ENCODE measurements around the gene ZCCHC7.
"Not testable (repeated sequence)": the region's sequence is repeated elsewhere in the genome, so short reads cannot be mapped to it uniquely, and the experiment has no call there.

Gene ZCCHC7

DNA sequence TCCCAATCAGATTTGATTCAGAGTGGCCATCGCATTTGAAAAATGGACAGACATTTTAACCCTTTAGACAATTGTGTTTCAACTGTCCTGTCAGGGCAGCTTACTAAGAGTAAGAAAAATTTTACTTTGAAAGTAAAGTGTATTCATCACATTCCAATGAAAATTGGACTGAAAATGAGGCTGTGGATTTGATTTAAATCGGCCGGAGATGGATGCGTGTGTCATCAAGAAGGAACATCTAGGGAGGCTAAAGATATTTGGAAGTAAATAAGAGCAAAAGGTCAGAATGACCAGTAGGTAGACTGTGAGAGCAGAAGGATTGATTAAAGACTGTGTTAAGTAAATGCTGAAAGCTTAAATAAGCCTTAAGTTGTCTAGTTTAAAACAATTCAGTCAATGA is 1.5 kb downstream of the ZCCHC7 start:
- DNase-seq (ENCODE audit: low read depth) = no peak

DNA sequence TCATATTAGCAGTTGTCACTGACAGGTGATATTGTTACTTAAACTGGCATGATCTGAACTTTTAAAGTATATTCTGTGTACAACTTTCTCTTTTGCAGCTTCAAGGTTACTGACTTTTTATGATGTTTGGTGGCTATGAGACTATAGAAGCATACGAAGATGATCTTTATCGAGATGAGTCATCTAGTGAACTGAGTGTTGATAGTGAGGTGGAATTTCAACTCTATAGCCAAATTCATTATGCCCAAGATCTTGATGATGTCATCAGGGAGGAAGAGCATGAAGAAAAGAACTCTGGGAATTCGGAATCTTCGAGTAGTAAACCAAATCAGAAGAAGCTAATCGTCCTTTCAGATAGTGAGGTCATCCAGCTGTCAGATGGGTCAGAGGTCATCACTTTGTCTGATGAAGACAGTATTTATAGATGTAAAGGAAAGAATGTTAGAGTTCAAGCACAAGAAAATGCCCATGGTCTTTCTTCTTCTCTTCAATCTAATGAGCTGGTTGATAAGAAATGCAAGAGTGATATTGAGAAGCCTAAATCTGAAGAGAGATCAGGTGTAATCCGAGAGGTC is 5.9 kb downstream of the ZCCHC7 start:
- DNase-seq (ENCODE audit: low read depth) = no peak

DNA sequence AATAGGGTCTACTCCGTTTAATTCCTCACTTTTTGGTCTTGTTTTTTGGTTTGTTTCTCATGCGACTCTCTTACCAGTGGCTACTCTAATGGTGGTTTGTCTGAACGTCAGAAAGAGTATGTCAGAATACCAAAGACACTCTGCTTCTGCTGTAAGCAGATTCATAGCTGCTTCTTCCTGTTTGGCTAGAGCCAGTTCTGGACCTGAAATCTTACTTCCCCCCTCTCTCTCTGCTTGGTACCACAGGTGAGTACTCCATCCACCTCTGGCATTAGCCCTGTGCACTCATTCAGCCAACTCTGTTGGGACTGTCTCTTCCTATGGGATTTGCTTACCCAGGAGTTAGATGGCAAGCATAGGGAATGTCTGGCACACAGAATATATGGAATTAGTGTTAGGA is 6.6 kb downstream of the ZCCHC7 start:
- DNase-seq (ENCODE audit: low read depth) = no peak

DNA sequence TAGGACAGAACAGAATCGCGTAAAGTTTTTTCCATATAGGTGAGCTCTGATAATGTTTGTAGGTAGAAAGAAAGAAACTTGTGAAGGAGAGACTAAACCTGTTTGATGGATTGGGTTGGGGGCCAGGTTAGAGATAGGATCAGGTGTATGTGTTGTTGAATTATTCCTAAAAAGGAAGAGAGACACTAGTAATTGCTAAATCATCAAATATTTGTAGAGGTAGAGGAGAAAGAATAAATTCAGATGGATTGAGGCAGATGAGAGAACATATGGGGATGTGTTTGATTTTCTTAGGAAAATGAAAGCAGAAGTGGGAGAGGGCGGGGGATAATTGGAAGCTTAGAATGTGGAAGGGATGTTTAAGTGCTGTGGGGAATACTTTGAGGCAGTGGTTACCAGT is 7.7 kb downstream of the ZCCHC7 start:
- no peak for DNase-seq (ENCODE audit: low read depth)

DNA sequence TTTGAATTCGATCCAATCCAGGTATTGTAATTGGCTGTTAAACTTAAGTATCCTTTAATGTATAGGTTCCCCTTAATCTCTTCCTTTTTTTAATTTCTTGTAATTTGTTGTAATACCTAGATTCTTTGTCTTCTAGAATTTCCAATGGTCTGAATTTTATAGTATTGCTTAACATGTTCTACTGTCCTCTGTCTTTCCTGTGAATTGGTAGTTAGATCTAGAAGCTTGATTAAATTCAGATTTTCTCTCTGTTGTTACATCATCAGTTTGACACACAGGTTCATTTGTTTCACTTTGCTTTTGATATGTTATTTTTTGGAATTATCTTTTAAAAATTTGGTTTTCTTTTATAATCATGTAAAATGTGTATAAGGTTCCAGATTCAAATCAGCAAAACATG is 13.8 kb downstream of the ZCCHC7 start:
- DNase-seq (ENCODE audit: low read depth) = no peak

DNA sequence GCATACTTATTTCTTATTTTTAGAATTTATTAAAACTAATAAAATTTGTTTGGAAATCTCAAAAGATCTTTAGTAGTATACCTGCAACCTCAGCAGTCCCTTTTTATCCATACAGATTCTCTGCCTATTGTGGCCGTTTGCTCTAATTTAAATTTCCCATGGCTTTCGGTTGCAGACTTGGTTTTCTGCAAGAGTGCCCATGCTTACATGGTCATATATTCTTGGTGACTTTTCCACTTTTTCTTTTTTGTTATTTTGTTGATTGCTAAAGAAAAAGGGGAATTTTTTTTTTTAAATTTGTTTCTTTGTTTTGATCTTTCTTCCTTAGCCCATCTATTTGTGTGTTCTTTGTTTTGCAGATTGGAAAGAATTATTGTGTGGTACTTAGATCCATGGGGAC is 20.6 kb downstream of the ZCCHC7 start:
- no peak for DNase-seq (ENCODE audit: low read depth)

DNA sequence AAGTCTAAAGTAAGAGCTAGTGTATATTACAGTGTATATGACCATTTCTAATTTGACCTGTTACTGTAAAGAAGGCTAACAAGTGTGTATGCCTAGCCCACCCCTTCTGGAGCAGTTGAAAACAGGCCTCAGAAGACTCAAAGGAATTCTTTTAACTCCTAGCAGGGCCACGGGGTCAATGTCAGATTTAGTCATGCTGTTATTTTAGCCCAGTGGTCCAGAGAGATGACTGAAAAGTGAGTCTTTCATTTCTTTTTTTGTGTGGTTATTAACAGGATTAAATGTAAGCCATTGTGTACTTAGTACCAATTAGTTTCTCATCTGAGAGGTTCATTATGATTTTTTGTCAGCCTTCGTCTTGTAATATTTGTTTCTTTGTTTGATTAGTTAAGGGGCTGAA is 24.4 kb downstream of the ZCCHC7 start:
- DNase-seq (ENCODE audit: low read depth) = no peak

DNA sequence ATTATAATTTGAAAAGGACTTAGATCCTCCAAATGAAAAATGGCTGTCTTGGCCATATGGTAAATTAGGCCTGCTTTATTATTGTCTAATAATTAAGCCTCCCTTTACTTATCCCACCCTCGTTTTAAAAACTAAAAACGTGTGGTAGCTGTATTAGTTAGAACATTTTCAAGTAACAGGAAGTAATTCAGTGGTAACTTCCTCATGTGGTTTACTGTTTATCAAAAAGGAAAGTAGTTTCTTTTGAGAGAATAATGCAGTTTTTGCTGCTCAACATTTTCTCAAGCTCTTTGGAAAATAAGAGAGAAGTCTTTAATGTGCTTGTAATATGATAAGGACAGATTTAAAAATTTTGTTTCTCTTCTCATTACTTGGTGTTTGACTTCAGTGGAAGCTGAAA is 26.0 kb downstream of the ZCCHC7 start:
- no peak for DNase-seq (ENCODE audit: low read depth)

DNA sequence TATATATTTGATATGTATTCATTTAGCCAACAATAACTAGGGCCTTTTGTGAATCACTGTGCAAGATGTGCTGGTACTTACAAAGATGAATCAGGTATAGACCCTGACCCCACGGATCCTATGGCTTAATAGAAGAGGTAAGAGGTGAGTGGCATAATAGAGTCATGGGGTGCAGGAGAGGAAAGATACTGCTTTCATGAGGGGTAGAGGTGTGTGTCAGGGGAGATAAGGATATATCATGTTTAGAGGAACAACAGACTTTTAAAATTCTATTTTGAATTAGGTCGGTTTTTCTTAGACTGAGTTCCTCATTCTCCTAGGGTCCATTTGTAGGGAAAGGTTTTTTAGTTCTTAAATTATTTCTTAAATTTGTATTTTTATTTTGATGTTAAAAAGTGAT is 27.8 kb downstream of the ZCCHC7 start:
- DNase-seq (ENCODE audit: low read depth) = no peak

DNA sequence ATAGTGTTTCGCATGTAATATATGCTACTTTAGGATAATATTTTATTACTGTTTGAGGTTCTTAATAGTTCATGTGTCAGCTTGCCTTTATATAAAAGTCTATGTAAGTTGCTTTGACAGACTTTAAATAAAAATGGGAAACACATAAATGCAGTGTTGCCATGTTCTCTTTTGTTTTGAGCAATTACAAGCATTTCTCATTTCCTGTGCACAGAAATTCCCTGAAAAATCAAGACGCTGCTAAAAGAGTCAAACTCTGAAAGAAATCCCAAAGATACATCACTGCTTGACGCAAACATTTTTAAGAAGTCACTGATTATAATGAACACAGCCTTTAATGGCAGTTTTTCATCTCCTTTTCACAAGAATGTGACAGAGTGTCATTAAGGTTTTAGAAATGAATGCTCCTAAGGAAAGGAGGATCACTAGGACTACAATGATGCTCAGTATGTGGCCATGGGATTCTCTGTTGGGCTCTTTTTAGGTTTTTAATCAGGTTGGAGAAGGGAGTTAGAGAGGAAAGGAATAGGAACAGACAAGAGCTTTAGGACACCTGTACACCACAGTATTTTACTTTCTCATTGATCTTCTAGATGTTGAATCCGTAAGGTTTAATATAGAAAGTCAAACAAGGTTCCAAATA is 29.4 kb downstream of the ZCCHC7 start:
- DNase-seq (ENCODE audit: low read depth) = no peak

DNA sequence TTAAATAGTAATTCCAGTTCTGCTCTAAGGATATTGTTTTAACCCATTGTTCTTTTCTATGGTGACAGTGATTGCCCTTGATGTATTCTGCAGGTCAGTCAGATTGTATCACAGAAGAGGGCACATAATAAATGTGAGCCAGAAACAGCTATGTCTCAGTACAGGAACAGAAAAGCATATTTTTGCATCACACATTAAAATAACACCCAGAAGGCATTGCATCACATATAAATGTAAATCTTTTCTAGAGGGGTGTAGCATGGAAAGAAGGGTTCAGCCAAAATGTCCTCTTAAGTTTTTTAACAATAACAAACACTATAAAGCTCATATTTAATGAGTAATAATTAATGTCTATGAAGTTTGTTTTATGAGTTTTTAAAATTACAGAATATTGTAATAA is 30.0 kb downstream of the ZCCHC7 start:
- DNase-seq (ENCODE audit: low read depth) = no peak

DNA sequence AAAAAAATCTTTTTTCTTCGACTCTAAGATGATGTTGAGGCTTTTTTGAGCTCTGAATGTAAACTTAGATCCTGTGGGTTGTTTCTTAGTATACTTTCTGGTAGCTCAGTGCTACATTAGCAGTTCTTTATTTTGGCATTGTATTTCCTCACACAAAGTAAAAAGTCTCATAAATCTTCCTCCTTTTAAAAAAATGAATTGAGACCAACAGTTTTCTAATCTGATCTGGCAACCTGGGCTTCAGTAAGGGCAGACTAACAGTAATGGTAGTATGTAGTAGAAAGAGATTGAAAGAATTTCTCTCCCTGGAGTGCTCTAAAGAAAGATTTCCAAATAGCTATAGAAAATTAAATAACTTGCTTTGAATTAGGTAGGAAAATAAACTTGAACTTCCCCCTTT is 31.4 kb downstream of the ZCCHC7 start:
- no peak for DNase-seq (ENCODE audit: low read depth)

DNA sequence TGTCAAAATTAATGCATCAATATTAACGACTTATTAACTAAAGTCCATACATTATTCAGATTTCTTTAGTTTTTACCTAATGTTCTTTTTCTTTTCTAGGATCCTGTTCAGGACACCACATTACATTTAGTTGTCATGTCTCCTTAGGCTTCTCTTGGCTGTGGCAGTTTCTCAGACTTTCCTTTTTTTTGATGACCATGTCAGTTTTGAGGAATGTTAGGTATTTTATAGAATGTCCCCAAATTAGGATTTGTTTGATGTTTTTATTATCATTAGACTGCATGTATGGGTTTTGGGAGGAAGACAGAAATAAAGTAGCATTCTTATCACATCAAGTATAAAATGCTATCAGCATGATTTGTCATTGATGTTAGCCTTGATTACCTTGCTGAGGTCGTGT is 32.0 kb downstream of the ZCCHC7 start:
- no peak for DNase-seq (ENCODE audit: low read depth)

DNA sequence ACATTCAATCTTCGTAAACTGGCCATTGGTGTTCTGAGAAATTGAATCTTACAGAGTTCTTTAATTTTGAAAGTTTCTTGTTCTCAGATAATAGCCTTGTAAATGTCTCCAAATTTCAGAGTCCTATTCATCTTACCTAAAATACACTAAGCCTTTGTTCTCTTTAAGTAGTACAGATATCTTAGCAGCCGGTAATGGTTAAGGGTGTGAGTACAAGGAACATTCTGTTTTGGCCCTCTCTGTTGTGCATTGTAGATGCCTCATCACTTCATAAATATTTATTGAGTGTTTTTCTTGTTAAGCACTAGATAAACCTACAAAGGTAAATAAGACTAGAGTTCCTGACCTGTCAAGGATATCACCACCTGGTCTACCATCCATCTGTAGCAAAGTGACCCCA is 35.2 kb downstream of the ZCCHC7 start:
- DNase-seq (ENCODE audit: low read depth) = no peak

DNA sequence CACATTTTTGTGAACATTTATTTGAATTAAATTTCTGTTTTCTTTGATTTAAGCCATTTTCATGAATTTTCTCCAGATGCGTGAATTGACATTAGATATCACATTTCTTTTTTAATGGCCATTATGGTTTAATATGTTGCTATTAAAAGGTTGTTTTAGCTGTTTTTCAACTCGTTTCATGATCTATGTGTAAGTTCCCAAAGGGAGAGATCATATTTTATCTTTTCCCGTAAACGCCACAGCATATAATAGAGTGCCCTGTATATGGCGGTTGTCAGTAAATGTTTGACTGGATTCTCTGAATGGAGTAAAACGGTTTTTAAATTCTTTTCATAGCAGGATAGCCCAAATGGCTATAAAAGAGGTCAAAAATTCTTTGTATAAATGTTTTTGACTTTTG is 35.8 kb downstream of the ZCCHC7 start:
- DNase-seq (ENCODE audit: low read depth) = no peak

DNA sequence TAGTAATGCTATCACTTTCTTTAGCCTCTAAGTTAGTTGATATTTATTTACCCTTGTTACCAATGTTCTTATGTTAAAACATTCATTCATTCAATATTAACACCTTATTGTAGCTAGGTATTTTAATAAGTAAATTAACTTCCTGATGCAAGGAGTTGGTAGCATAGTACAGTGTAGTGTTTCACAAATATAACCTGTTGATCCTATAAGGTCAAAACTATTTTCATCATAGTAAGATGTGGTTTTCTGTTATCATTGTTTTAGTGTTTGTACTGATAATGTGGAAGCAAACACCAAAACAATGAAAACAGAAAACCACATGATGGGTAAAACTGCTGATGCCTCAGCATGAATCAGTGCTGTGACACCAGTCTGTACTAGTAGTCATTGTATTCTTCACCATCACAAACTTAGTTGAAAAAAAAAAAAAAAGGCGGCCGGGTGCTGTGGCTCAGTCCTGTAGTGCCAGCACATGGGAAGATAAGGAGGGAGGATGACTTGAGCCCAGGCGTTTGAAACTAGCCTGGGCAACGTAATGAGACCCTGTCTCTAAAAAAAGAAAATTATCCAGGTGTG is 36.5 kb downstream of the ZCCHC7 start:
- DNase-seq (ENCODE audit: low read depth) = no peak

DNA sequence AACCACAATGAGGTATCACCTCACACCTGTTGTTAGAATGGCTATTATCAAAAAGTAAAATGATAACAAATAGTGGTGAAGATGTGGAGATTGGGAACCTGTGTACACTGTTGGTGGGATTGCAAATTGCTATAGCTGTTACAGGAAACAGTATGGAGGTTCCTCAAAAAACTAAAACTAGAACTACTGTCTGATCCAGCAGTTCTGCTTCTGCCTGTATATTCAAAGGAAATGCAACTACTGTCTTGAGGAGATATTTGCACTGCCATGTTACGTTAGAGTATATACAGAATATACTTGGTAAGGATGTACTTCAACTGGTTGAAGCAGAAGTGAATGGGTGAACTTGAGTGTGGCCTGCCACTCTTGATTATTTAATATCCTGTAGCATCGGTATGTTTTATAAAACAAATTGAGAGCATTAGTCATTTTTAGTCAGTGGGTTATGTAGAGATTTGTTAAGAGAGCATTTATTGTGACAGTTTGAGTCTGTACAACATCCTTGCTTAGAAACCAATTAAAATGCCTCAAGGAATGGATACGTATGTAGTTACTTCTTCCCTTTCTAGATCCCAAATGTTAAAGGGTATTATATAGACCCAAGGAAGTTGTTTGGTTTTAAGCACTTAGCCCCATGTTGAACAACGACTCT is 37.5 kb downstream of the ZCCHC7 start:
- no peak for DNase-seq (ENCODE audit: low read depth)

DNA sequence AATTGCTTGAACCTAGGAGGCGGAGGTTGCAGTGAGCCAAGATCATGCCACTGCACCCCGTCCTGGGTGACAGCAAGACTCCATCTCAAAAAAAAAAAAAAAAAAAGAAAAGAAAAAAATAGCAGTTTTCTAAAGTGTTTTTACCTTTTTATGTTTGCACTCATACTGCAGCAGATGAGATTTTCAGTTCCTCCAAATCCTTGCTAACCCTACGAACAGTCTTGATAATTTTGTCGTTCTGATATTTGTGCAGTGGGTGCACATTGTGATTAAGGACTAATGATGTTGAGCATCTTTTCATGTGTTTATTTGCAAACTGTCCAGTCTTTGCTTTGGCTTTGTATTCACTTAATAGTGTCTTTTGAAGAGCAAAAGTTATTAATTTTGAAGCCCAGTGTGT is 42.9 kb downstream of the ZCCHC7 start:
- DNase-seq (ENCODE audit: low read depth) = no peak

DNA sequence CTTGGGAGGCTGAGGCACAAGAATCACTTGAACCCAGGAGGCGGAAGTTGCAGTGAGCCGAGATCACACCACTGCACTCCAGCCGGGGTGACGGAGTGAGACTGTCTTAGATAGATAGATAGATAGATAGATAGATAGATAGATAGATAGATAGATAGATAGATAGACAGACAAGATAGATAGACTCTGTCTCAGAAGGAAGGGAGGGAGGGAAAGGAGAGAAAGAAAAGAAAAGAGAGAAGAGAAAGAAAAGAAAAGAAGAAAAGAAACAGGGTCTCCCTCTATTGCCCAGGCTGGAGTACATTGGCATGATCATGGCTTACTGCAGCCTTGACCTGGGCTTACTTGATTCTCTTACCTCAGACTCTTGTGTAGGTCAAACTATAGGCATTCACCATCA is 44.0 kb downstream of the ZCCHC7 start:
- DNase-seq (ENCODE audit: low read depth) = not testable (repeated sequence)

DNA sequence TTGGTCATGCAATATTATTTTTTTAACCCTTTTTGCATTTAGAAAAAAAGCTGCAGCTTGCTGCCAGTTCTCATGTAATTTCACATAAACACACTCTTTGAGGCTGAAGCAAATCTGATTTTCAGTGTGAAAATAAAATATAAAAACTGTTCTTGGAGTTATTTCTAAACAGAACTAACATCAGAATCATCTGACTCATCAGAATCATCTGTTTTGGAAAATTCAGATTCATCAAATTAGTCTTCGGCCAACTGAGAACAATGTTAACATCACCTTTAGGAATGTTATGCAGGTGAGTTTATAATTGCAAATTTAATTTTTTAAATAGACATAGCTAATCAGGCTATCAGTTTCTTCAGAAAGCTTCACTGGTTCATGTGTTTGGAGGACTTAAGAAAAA is 45.3 kb downstream of the ZCCHC7 start:
- no peak for DNase-seq (ENCODE audit: low read depth)

DNA sequence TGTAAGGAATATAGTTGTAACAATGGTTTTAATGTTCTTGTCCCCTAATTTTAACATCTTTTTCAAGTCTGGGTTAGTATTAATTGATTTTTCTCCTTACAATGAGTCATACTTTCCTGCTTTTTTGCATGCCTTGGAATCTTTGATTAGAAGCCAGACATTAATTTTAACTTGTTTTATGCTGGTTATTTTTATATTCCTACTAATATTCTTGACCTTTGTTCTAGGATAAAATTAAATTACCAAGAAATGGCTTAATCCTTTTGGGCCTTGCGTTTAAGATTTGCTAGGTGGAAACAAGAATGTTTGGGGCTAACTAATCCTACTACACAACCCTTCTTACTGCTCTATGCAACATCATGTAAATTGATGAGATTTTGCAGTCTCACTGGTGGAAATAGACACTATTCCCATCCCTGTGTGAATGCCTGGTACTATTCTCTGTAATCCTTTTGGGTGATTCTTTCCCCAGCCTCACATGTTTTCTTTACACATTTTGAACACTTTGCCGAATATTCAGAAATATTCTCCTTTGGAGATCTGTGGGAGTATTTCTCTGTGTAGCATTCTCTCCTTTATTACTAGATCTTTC is 47.2 kb downstream of the ZCCHC7 start:
- no peak for DNase-seq (ENCODE audit: low read depth)

DNA sequence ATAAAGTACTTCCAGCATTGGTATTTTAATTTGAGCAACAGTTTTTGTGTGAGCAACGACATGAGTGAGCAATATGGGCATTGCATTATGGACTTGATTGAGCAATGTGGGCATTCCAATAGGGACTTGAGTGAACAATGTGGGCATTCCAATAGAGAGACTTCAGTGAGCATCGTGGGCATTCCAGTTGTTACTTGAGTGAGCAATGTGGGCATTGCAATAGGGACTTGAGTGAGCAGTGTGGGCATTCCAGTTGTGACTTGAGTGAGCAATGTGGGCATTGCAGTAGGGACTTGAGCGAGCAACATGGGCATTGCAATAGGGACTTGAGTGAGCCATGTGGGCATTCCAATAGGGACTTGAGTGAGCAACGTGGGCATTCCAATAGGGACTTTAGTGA is 52.2 kb downstream of the ZCCHC7 start:
- DNase-seq (ENCODE audit: low read depth) = no peak

DNA sequence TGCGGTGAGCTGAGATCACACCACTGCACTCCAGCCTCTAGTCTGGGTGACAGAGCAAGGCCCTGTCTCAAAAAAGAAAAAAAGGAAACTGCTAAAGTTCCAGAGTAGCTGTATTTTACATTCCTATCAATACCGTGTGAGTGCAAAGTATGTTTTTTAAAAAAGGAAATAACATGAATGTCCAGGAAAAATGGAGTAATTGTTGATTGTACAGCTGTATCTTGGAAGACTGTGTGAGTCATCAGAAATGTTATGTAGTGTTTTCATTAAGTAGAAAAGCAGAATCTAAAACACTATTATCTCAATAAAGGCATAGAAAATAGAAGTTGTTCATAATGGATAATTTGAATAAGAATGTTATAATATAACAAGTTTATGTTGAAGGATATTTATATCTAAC is 53.9 kb downstream of the ZCCHC7 start:
- DNase-seq (ENCODE audit: low read depth) = no peak
